GM18517 (cell line): ENCODE measurements around the gene ASB2.

Experiments
- ATAC-seq: cut with Tn5 transposase; IDR thresholded peaks from one replicate; pipeline ENCODE4 v1.9.1; 2021; ENCODE audit warnings: mild to moderate bottlenecking, moderate library complexity; ENCODE audit not compliant: unreplicated experiment

Gene ASB2

DNA sequence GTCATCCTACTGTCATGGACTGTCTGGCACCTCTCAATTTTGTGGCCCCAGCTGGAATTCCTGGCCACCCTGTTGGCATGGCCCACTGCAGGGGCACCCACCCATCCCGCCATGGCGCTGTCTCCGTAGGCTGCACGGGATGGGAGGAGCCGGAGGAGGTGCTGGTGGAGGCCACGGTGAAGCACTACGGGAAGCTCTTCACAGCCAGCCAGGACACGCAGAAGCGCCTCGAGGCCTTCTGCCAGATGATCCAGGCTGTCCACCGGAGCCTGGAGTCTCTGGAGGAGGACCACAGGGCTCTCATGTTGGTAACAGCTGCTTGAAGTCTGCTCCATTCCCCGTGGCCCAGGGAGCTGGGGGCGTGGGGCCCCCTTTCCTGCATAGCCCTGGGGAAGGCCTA lies 24.6 kb upstream of the ASB2 start:
- no peak for ATAC-seq

DNA sequence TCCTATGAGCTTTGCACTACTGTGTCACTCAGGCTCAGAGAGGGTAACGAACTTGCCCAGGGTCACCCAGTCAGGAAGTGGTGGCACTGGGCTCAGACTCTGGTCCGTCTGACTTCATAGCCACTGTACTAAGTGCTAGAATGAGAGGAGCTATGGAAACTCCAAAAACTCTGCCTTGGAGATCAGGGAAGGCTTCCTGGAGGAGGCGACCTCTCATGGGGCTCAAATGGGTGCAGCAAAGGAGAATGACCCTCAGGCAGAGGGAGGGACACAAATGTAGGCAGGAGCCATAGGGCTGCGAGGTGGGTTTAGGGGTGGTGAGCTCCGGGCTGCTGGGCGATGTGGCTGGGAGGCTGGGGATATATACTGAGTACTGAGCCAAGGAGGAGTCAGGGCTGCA lies 23.9 kb upstream of the ASB2 start:
- no peak for ATAC-seq

DNA sequence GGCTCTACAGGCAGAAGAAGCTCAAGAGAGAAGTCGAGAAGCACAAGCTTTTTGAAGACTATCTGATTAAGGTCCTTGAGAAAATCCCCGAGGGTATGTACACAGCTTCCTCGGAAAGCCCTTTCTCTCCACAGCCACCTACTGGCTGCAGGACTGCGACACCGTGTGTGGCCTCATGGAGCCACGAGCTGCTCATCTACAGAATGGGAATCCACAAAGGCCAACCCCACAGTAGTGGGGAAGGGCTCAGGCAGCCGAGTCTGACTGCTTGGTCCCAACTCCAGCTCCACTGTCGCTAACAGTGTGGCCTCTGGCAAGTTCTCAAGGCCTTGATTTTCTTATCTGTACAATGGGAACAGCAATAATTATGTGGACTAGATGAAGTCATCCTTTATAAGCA lies 23.2 kb upstream of the ASB2 start:
- ATAC-seq, result no peak

DNA sequence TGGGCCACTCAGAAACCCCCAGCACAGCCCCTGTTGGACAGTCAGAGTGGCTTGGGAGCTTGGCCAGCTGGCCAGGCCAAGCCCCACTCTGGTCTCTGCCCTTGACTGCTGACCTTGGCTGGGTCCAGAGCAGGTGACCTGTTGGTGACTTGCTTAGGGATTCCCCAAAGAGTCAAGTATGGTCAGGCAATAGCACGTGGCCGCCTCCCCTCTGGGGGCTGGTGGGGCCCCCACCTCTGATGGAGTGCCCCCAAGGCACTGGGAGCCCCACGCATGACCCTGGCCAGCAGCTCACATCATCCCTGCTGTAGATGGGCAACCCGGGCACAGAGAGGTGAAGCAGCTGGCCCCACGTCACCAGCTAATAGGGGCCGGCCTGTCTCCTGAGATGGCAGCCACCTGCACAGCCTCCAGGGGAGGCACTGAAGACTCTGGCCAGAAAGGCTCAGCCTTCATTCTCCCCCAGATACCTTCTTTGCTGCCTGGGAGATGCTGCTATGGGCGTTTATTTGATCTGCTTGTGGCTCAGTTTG lies 22.6 kb upstream of the ASB2 start:
- no peak for ATAC-seq

DNA sequence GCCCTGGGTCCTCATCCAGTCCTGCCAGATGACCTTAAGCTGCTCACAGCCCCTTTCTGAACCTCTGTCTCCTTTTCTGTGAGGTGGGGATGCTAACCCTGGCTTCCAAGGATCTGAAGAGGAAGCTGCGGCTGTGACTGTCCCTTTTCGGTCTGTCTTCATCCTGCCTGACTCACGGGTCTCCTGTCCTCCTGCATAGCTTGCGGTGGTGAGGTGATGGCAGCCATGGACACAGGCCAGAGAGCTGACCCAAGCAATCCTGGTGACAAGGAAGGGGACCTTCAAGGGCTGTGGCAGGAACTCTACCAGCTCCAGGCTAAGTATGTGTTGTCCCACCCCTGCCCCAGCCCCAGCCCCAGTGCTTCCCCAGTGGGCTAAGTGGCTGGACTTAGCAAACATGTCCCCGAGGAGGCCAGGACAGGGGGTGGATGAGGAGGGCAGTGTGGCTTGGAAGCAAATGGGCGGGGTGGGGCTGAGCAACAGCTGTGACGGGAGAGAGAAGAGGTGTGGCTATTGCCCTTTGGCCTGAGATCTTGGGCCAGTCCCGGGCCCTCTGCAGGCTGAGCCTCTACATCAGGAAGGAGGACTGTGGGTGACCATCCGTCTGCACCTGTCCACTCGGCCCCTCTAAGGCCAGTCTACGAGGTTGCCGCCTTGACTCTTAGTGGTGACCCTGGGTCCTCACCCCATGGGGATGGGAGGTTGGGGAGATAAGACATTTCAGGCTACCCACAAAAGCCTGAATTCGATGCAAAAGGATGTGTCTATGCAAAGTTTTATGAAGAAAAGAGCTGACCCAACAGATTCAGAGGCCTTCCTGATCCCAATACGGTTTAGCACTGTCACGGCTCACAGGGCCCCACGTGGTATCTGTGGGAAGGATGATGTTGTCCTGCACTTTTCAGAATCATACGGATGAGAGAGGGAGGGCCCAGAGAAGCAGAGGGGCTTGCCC lies 21.8 kb upstream of the ASB2 start:
- no peak for ATAC-seq

DNA sequence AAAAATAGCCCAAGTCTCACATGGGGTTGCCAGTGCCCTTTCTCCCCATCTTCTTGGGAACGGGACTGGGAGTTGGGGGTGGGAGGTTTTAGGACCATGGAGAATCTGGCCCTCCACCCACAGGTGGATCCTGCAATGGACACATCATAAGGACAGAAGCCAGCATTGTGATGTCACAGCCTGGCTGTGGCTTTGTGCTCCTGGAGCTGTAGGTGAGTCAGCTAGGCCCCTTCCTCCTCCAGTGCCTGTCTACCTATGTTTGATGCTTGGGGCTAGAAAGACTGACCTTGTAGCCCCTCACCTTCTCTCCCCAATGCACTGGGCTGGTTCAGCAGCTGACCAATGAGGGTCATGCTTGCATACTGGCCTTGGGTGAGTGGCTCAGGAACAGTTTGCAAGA lies 20.7 kb upstream of the ASB2 start, which contains the start of gene CCDC197:
Gene CCDC197 (plus strand): TSS at position 220 of the 400 bp plus-strand sequence. CDS start 831 bp downstream, outside the sequence.
- no peak for ATAC-seq

DNA sequence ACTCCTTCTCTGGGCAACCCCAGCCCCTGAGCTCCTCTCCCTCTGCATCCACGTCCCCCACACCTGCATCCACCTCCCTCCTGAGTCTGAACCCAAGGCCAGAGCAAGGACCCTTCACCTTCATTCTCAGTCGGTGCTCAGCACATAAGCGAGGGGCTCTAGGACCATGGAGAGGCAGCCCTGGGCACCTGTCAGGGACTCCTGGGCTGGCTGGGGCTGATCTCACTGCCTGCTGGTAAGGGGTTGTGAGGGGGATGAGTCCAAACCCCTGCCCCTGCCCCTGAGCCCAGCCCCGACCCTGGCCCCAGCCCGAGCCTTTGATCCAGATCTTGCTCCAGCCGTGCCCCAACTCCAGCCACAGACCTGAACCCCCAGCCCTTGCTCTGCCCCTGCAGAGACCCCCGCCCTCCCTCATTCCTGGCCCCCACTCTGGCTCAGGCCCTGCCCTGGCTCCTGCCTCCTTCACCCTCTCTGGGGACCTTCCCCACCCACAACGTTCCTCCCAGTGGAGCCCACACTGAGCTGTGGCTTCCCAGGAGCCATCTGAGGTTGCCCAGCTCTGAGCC lies 19.8 kb upstream of the ASB2 start:
- ATAC-seq, result no peak

DNA sequence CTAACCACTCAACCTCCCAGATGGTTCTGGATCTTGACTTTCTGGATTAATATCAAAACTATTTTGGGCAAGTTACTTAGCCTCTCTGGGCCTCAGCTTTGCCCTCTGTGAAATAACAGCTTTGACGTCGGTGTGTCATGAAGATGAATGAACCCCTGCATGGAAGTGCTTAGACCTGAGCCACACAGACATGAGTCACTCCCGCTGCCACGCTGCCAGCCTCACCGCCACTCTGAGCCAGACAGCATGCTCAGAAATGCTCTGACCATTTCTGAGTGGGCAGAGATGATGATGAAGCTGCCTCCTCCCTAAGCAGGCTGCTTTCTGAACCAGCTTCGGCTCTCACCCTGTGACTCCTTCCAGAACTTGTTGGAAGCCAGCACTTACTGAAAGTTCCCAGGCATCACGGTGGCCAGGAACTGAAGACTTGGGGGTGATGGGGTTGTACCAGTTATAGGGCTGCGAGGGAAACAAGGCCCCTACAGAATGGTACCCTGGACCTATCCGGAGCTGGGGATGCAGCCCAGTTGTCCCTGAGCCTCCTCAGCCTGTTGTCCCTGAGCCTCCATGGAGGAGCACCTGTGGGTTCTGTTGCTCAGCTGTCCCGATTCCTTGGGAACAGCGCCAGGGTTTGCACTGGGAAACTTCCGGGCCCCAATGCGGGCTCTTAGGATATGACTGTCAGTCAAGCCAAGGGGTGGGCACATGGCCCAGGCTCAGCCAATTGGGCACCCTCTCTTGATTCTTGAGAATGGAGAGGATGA lies 18.7 kb upstream of the ASB2 start:
- no peak for ATAC-seq

DNA sequence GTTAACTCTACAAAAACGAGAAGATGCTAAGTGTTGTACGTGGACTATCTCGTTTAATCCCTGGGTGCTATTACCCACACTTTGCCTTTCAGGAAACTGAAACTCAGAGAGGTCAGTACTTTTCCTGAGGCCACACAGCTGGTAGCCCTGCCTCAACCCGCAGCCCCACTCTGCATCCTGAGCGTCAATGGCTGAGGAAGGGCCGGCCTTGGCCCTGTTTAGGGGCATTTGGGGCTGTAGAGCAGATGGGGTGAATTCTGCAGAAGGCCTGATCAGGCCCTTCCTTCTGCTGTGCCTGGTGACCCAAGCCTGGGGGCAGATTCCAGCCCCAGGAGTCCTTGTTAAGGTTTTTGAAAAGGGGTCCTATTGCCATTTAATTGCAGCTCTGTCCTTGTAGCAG lies 17.0 kb upstream of the ASB2 start:
- ATAC-seq, result no peak

DNA sequence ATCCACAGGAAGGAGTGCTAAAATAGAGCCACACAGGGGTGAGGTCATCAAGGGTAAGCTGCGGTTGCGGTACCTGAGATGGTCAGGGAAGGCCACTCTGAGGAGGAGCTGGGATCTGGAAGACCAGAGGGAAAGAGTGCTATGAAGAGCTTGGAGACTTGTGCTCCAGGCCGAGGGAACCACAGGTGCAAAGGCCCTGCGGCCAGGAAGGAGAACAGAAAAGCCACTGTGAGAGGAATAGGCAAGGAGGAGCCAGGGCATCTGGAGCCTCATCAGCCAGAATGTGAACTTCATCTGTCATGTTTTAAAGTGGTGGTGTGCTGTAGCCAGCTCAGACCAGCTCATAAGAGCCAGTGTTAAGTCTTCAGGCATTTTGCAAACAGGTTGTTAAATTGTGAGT lies 15.3 kb upstream of the ASB2 start:
- no peak for ATAC-seq

DNA sequence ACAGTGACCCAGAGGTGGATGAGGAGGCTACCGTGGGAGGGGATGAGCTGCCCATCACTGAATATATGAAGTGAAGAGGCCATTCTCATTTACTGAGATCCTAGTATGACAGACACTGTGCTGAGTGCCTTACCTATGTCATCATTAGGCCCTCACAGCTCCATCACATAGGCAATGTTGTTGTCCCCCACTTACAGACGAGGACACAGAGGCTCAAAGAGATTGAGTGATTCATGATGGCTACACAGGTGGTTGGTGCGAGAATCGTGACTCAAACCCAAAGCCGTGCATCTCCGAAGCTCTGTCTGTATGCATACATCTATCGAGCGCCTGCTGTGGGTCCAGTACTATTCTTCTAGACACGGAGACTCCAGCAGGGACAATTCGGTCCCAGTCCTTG lies 14.8 kb upstream of the ASB2 start:
- no peak for ATAC-seq

DNA sequence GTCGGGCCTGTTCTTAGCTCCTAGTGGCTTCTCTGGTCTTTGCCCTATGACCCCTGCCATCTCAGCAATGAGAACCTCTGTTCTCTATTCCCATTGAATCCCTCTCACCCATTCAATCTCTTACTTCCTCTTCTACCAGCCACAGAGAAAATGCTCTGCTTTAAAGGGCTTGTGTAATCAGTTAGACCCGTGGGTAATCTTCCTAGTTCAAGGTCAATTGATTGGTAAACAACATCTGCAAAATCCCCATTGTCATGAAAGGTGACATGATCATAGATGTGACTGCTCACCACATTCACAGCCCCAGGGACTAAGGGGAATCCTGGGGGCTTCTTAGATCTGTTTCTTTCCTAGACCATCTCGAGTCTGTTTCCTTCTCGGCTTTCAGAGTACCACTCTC lies 13.6 kb upstream of the ASB2 start:
- ATAC-seq, result peak; percentile 68

DNA sequence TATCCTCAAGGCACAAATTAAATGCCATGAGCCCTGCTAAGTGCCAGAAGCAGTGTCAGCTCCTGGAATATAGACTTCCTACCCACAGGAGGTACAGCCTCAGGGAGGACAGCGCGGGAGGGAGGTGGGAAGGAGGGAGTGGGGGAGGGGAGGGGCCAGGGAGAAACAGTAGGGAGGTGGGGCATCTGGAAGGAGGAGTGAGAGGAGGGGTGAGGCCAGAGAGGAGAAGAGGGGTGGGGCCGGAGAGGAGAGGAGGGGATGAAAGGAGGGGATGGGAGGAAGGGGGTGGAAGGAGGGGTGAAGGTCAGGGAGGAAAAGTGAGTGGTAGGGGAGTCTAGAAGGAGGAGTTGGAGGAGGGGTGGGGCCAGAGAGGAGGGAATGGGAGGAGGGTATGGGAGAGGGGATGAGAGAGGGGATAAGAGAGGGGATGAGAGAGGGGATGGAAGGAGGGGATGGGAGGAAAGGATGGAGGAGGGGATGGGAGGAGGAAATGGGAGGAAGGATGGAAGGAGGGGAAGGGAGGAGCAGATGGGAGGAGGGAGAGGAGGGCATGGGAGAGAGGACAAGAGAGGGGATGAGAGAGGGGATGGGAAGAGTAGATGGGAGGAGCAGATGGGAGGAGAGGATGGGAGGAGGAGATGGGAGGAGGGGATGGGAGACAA lies 11.6 kb upstream of the ASB2 start:
- no peak for ATAC-seq

DNA sequence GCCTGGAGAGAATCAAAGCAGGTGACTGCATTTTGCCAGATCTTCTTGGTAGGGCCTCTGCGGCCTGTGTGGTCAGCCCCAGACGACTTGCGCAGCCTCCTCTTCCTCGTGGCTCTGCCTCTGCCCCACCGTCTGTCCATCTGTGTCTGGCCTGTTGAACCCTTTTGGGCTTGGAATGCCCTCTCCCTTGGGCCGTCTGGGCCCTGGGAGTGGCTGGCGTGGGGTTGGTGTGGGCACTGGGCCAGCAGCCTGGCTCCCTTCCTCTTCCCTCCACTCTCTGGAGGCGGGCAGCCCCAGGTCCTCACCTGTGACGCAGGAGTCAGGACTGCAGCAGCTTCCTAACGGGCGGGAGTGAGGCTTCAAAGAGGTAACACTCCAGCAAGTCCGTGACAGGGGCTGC lies 11.0 kb upstream of the ASB2 start:
- no peak for ATAC-seq

DNA sequence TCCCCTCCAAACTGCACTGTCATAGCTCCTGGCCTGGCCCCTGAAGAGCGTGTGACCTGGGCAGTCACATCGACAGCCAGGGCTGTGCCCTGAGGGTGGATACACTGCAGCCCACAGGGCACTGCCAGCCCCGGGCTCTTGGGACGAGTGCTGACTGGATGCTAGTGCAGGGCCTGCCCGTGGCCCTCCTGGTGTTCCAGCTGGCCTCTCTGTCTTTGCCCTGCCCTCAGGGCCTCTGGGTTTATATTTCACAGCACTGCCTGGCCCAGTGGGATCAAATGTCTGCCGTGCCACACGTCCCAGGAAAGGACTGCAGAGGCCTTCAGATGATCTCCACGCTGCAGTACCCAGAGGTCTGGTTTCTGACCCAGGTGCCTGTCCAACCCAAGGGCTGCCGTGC lies 10.6 kb upstream of the ASB2 start:
- no peak for ATAC-seq

DNA sequence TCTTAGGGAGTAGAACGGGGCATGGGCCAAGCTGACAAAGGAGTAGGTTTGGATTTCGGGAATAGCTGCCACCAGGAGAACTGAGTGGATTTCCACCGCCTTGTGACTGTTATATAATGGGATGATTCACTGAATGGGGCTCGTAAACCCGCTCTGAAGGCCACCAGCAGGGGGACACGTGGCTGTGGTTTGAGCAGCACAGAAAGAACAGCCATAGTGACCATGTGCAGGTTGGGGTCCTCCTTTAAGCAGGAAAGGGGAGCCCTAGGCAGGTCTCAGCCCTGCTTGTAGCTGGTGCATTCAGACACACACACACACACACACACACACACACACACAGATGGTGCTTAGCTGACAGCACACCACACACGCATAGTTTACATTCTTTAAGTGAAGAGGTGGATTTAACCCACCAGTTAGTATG lies 8.6 kb upstream of the ASB2 start:
- no peak for ATAC-seq

DNA sequence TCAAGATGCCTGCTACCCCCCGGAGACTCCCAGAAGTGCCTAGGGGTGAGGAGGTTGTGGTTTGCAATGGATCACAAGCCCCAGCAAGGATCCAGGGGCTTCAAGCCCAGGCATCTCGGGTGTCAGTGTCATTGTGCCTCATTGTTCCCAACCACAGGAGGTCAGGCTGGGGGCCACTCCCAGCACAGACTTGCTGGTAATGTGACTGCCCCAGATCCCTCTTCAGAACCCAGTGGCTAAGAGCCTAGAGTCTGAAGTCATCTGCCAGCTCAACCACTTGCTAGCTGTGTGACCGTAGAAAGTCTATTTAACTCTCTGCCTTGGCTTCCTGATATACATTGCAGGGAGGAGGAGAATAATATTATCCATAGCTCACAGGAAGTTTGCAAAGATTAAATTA lies 7.7 kb upstream of the ASB2 start:
- no peak for ATAC-seq

DNA sequence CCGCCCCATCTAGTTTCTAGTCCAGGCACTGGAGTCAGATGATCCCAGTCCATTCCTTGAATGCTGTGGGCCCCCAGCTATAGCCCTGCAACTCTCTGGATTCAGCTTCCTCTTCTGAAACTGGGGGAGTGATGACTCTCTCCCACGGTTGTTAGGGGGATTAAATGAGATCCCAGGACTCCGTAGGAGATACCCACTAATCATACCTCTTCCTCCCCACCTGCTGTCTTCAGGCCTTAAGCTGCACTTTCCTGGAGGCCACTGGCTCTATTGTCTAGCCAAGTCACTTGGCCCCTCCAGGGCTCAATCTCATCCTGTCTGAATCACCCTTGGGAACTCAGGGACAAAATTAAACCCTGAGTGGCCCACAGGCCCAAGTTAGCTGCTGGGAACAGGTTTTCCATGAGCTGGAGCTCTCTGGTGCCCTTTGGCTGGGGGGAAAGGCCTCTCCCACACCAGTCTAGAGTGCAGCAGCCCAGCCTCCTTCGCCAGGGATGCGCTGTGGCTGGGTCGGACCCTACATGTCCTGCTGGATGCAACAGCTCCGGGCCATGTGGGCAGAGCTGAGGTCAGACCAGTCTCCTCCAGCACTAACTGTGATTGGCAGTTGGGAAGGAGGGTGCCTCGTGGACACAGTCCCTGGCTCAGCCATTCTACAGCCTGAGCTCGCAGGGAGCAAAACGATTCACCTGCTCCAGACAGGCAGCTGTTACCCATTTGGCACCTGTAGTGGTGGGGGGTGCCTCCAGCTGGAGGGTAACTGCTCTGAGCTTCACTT lies 6.0 kb upstream of the ASB2 start:
- no peak for ATAC-seq

DNA sequence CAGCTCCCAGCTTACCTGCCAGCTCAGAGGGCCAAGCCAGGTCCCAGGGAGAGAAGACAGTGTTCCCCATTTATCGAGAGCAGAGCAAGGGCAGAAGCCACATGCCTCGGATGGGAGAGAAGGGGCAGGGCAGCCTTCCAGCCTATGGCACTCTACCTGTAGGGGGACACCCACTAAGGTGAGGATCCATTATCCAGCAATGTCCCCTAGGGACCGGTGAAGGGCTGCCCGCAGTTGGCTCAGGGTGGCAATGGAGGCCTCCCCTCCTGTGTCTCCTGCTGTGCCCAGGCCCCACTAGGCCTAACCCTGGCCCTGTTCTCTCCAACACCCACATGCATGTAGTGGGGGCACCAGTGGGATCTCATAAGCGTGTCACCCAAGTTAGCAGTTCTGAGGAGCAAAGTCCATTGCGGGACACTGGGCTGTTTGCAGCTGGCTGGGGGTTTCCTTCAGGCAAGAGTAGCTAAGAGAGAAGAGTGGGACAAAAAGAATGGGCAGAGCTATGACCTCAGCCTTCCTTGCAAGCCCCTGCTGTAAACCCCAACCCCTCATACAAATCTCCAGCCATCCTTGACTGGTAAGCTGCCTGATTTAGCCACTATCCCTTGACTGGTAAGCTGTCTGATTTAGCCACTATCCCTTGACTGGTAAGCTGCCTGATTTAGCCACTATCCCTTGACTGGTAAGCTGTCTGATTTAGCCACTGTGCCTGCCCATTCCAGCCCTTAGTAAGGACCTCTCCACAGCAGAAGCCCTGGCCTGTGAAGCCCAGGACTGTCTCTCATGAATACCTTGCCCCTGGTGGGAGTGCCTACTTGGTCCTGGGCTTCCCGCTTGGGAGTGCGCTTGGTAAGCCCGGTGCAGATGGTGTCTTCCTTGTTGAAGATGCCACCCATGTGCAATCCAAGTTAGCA lies 5.2 kb upstream of the ASB2 start:
- no peak for ATAC-seq
